ENCODE results near the gene TET2.

GRCh38 chr4:105135785-105136184 lies 10.9 kb upstream of the TET2 start:
- TF ChIP-seq POLR2A (IDR thresholded peaks at IDR 0.05): no peak
- no peak for TF ChIP-seq CTCF (IDR thresholded peaks at IDR 0.05)
- TF ChIP-seq EP300 (IDR thresholded peaks at IDR 0.05): no peak
- no peak for TF ChIP-seq POLR2AphosphoS5 (IDR thresholded peaks at IDR 0.05)

Measured in sigmoid colon (tissue), 4 donors.